ENCODE results near the gene ADAMTS4. TPM values are rescaled to one million over a fixed set of nuclear protein-coding genes. Genes with fewer than 3 reads are reported as not detected.

Gene ADAMTS4
- total RNA-seq, 1 donor from 2014 or later: 2.7 TPM

DNA sequence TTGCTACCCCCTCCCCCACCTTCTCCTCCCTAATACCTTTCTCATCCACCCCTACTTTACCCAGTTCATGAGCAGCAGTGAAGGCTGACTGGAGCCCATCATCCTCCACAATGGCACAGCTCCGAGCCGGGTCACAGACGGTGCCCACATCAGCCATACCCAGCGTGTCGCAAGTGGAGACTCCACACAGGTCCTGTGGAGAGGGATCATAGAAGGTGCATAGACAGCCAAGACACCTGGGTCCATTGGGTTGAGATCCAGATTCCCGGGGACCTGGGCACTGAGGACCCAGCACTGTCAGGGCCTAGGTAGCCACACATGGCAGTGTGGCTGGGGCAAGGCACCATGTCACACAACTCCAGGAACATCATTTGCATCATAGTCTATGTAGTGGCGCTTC, 2.7 kb downstream of the ADAMTS4 start:
- no peak overlapping the region for H3K27ac ChIP-seq (ENCODE audit: low read depth, low read length)

DNA sequence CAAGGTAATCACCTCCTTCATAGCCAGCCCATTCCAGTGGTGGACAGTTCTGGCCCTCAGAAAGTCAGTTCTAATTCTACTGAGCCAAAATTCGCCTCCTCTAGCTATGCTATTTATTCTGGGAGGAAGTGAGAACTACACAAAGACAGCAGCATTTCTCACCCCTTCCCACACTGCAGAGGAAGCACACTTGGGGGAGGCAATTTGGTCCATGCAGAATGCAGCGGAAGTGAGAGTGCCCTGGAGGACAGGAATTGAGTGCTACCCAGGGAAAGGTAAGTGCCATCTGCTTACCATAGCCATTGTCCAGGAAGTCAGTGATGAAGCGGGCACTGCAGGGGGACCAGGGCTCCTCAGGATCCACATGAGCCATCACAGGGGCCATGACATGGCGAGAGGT, 3.7 kb downstream of the ADAMTS4 start:
- Histone ChIP-seq H3K9me3 (ENCODE audit: insufficient read depth, low read depth, low read length) (no peaks in the 10 kb centered on the region), H4K20me1 (ENCODE audit: insufficient read depth, low read length) (no peaks in the 10 kb centered on the region), H2AFZ (ENCODE audit: low read depth, low read length) (no peak overlapping the region), H3K36me3 (ENCODE audit: insufficient read depth, low read length) (no peaks in the 10 kb centered on the region), H3K4me2 (ENCODE audit: low read length) (no peak overlapping the region), H3K79me2 (ENCODE audit: insufficient read depth, low read length) (no peaks in the 10 kb centered on the region), H3K4me3 (ENCODE audit: insufficient read depth, low read depth, low read length) (no peak overlapping the region), H3K9ac (ENCODE audit: low read length) (no peak overlapping the region), H3K27ac (ENCODE audit: low read depth, low read length) (no peak overlapping the region), H3K27me3 (ENCODE audit: insufficient read depth, low read length) (no peaks in the 10 kb centered on the region), H3K4me1 (ENCODE audit: insufficient read depth, low read length) (peaks cover 20% of the 10 kb centered on the region)
- H3K9me3 Mint-ChIP-seq (ENCODE audit: unreplicated experiment): no peaks in the 10 kb centered on the region
- peaks cover 2% of the 10 kb centered on the region for H3K27me3 Mint-ChIP-seq (ENCODE audit: low read depth, unreplicated experiment)
- H3K4me1 Mint-ChIP-seq (ENCODE audit: low read depth, unreplicated experiment): peaks cover 20% of the 10 kb centered on the region
- TF ChIP-seq, protein P1, sequence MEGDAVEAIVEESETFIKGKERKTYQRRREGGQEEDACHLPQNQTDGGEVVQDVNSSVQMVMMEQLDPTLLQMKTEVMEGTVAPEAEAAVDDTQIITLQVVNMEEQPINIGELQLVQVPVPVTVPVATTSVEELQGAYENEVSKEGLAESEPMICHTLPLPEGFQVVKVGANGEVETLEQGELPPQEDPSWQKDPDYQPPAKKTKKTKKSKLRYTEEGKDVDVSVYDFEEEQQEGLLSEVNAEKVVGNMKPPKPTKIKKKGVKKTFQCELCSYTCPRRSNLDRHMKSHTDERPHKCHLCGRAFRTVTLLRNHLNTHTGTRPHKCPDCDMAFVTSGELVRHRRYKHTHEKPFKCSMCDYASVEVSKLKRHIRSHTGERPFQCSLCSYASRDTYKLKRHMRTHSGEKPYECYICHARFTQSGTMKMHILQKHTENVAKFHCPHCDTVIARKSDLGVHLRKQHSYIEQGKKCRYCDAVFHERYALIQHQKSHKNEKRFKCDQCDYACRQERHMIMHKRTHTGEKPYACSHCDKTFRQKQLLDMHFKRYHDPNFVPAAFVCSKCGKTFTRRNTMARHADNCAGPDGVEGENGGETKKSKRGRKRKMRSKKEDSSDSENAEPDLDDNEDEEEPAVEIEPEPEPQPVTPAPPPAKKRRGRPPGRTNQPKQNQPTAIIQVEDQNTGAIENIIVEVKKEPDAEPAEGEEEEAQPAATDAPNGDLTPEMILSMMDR (IDR thresholded peaks at IDR 0.05; ENCODE audit: insufficient read depth, low read depth, low read length): no peak
- TF ChIP-seq EZH2 (IDR thresholded peaks at IDR 0.05; ENCODE audit: insufficient read depth, low read length): no peak
- no peaks in the 10 kb centered on the region for H3K36me3 Mint-ChIP-seq (ENCODE audit: low read depth, unreplicated experiment)
- no peak for FAIRE-seq
- H3K4me3 Mint-ChIP-seq (ENCODE audit: unreplicated experiment): no peak overlapping the region
- no peak overlapping the region for H3K27ac Mint-ChIP-seq (ENCODE audit: unreplicated experiment)
- no peak for DNase-seq (ENCODE audit: low read depth)

More for the DNA sequence above, 2.7 kb downstream of the ADAMTS4 start:
- Mint-ChIP-seq H3K27me3 (ENCODE audit: low read depth, unreplicated experiment) (peaks cover 2% of the 10 kb centered on the region), H3K4me3 (ENCODE audit: unreplicated experiment) (no peak overlapping the region), H3K9me3 (ENCODE audit: unreplicated experiment) (no peaks in the 10 kb centered on the region), H3K27ac (ENCODE audit: unreplicated experiment) (no peak overlapping the region), H3K36me3 (ENCODE audit: low read depth, unreplicated experiment) (no peaks in the 10 kb centered on the region), H3K4me1 (ENCODE audit: low read depth, unreplicated experiment) (peaks cover 26% of the 10 kb centered on the region)
- DNase-seq (ENCODE audit: low read depth): no peak
- TF ChIP-seq EZH2 (IDR thresholded peaks at IDR 0.05; ENCODE audit: insufficient read depth, low read length): no peak
- TF ChIP-seq, protein P1 (IDR thresholded peaks at IDR 0.05; ENCODE audit: insufficient read depth, low read depth, low read length): no peak
- H3K4me3 ChIP-seq (ENCODE audit: insufficient read depth, low read depth, low read length): no peak overlapping the region
- H3K36me3 ChIP-seq (ENCODE audit: insufficient read depth, low read length): no peaks in the 10 kb centered on the region
- FAIRE-seq: no peak
- H3K9ac ChIP-seq (ENCODE audit: low read length): no peak overlapping the region
- H2AFZ ChIP-seq (ENCODE audit: low read depth, low read length): no peak overlapping the region
- peaks cover 21% of the 10 kb centered on the region for H3K4me1 ChIP-seq (ENCODE audit: insufficient read depth, low read length)
- H3K4me2 ChIP-seq (ENCODE audit: low read length): no peak overlapping the region
- H3K27me3 ChIP-seq (ENCODE audit: insufficient read depth, low read length): no peaks in the 10 kb centered on the region
- no peaks in the 10 kb centered on the region for H4K20me1 ChIP-seq (ENCODE audit: insufficient read depth, low read length)
- no peaks in the 10 kb centered on the region for H3K79me2 ChIP-seq (ENCODE audit: insufficient read depth, low read length)
- no peaks in the 10 kb centered on the region for H3K9me3 ChIP-seq (ENCODE audit: insufficient read depth, low read depth, low read length)

- Histone ChIP-seq H3K4me3 (ENCODE audit: insufficient read depth, low read depth, low read length) (no peak overlapping the region), H3K4me2 (ENCODE audit: low read length) (no peak overlapping the region), H2AFZ (ENCODE audit: low read depth, low read length) (no peak overlapping the region), H3K27ac (ENCODE audit: low read depth, low read length) (no peak overlapping the region), H3K9me3 (ENCODE audit: insufficient read depth, low read depth, low read length) (no peaks in the 10 kb centered on the region), H3K36me3 (ENCODE audit: insufficient read depth, low read length) (no peaks in the 10 kb centered on the region), H3K9ac (ENCODE audit: low read length) (no peak overlapping the region), H3K4me1 (ENCODE audit: insufficient read depth, low read length) (peaks cover 20% of the 10 kb centered on the region), H3K79me2 (ENCODE audit: insufficient read depth, low read length) (no peaks in the 10 kb centered on the region), H4K20me1 (ENCODE audit: insufficient read depth, low read length) (no peaks in the 10 kb centered on the region), H3K27me3 (ENCODE audit: insufficient read depth, low read length) (no peaks in the 10 kb centered on the region)
- Mint-ChIP-seq H3K27me3 (ENCODE audit: low read depth, unreplicated experiment) (peaks cover 2% of the 10 kb centered on the region), H3K4me3 (ENCODE audit: unreplicated experiment) (no peak overlapping the region), H3K4me1 (ENCODE audit: low read depth, unreplicated experiment) (peaks cover 12% of the 10 kb centered on the region), H3K9me3 (ENCODE audit: unreplicated experiment) (no peaks in the 10 kb centered on the region), H3K27ac (ENCODE audit: unreplicated experiment) (no peak overlapping the region), H3K36me3 (ENCODE audit: low read depth, unreplicated experiment) (no peaks in the 10 kb centered on the region)
- TF ChIP-seq, protein P1 (IDR thresholded peaks at IDR 0.05; ENCODE audit: insufficient read depth, low read depth, low read length): no peak
- TF ChIP-seq EZH2 (IDR thresholded peaks at IDR 0.05; ENCODE audit: insufficient read depth, low read length): no peak
- FAIRE-seq (no peak), DNase-seq (ENCODE audit: low read depth) (no peak)
These were observed 5.2 kb downstream of the ADAMTS4 start for GRCh38 chr1:161193561-161194235.
